ENCODE results near the gene LY9.

Gene LY9

GRCh38 chr1:160795951-160796383 is at the start of gene LY9:
Gene LY9 (plus strand): TSS chr1:160796174. CDS start chr1:160796188, 14 bp downstream.
- DNase-seq: no peak

- DNase-seq: no peak
These were observed 49.0 kb upstream of the LY9 start for GRCh38 chr1:160746836-160747500.

- no peak for DNase-seq
These were observed 48.3 kb upstream of the LY9 start for GRCh38 chr1:160747717-160748116.

- DNase-seq: no peak
These were observed 47.6 kb upstream of the LY9 start for GRCh38 chr1:160748181-160748877.

- DNase-seq: no peak
These were observed 47.1 kb upstream of the LY9 start for GRCh38 chr1:160748878-160749269.

GRCh38 chr1:160750608-160751007 is 45.4 kb upstream of the LY9 start:
- no peak for DNase-seq

GRCh38 chr1:160752406-160752805 is 43.6 kb upstream of the LY9 start:
- no peak for DNase-seq

GRCh38 chr1:160752924-160753323 is 43.0 kb upstream of the LY9 start:
- DNase-seq: no peak

- DNase-seq: no peak
These were observed 42.4 kb upstream of the LY9 start for GRCh38 chr1:160753594-160753993.

GRCh38 chr1:160755461-160755860 is 40.5 kb upstream of the LY9 start:
- no peak for DNase-seq

GRCh38 chr1:160755911-160756848 is 39.8 kb upstream of the LY9 start:
- no peak for DNase-seq

GRCh38 chr1:160756849-160757201 is 39.1 kb upstream of the LY9 start:
- no peak for DNase-seq

GRCh38 chr1:160758521-160758920 is 37.5 kb upstream of the LY9 start:
- no peak for DNase-seq

- DNase-seq: no peak
These were observed 36.2 kb upstream of the LY9 start for GRCh38 chr1:160759740-160760139.

- no peak for DNase-seq
These were observed 34.9 kb upstream of the LY9 start for GRCh38 chr1:160761046-160761445.

- DNase-seq: no peak
These were observed 34.1 kb upstream of the LY9 start for GRCh38 chr1:160761886-160762285.

GRCh38 chr1:160763993-160764392 is 32.0 kb upstream of the LY9 start:
- DNase-seq: no peak

GRCh38 chr1:160767395-160768294 is 28.3 kb upstream of the LY9 start:
- DNase-seq: no peak

- DNase-seq: no peak
These were observed 27.7 kb upstream of the LY9 start for GRCh38 chr1:160768295-160768657.

GRCh38 chr1:160772331-160772730 is 23.6 kb upstream of the LY9 start:
- no peak for DNase-seq

GRCh38 chr1:160773093-160773492 is 22.9 kb upstream of the LY9 start:
- DNase-seq: no peak

- DNase-seq: no peak
These were observed 20.9 kb upstream of the LY9 start for GRCh38 chr1:160774886-160775719.
